Stimulated activated CD4-positive, alpha-beta T cell treated with anti-CD3 and anti-CD28 coated beads, Interleukin-4, amount 100 ng/mL, for 48 hours (primary cell): ENCODE measurements around the gene PARD3.

ENCODE experiments used
- DNase-seq, 2 donors: peaks; one replicate each; pipeline ENCODE4 v3.0.0-alpha.2; 2020; ENCODE audit warnings: low read depth in 2 of 2

Gene PARD3

GRCh38 chr10:34690383-34691049 is 124.6 kb downstream of the PARD3 start:
- no peak for DNase-seq

GRCh38 chr10:34689053-34689452 is 126.0 kb downstream of the PARD3 start:
- DNase-seq: no peak

GRCh38 chr10:34687434-34688210 is 127.5 kb downstream of the PARD3 start:
- DNase-seq: no peak

- no peak for DNase-seq
Observed at GRCh38 chr10:34682580-34682979, 132.5 kb downstream of the PARD3 start.

- DNase-seq: no peak
Observed at GRCh38 chr10:34681933-34682332, 133.2 kb downstream of the PARD3 start.

GRCh38 chr10:34679177-34679576 is 135.9 kb downstream of the PARD3 start:
- no peak for DNase-seq

- DNase-seq: no peak
Observed at GRCh38 chr10:34677591-34677990, 137.5 kb downstream of the PARD3 start.

GRCh38 chr10:34677132-34677531 is 138.0 kb downstream of the PARD3 start:
- DNase-seq: no peak

GRCh38 chr10:34674176-34674575 is 140.9 kb downstream of the PARD3 start:
- DNase-seq: no peak

GRCh38 chr10:34670081-34670480 is 145.0 kb downstream of the PARD3 start:
- DNase-seq: no peak

GRCh38 chr10:34669079-34669478 is 146.0 kb downstream of the PARD3 start:
- no peak for DNase-seq

- DNase-seq: no peak
Observed at GRCh38 chr10:34667177-34667576, 147.9 kb downstream of the PARD3 start.

- DNase-seq: no peak
Observed at GRCh38 chr10:34666008-34666704, 148.9 kb downstream of the PARD3 start.

- no peak for DNase-seq
Observed at GRCh38 chr10:34664706-34665105, 150.4 kb downstream of the PARD3 start.

GRCh38 chr10:34661580-34661979 is 153.5 kb downstream of the PARD3 start:
- no peak for DNase-seq

GRCh38 chr10:34658934-34659333 is 156.2 kb downstream of the PARD3 start:
- DNase-seq: no peak

GRCh38 chr10:34656661-34657060 is 158.4 kb downstream of the PARD3 start:
- no peak for DNase-seq

- DNase-seq: peak; percentile 4 to 6
Observed at GRCh38 chr10:34655286-34656170, 159.6 kb downstream of the PARD3 start.

GRCh38 chr10:34654211-34654610 is 160.9 kb downstream of the PARD3 start:
- DNase-seq: no peak

GRCh38 chr10:34653530-34653929 is 161.6 kb downstream of the PARD3 start:
- no peak for DNase-seq

- no peak for DNase-seq
Observed at GRCh38 chr10:34651416-34652195, 163.5 kb downstream of the PARD3 start.
